ENCODE results near the gene MASP2. TPM values are rescaled to one million over a fixed set of nuclear protein-coding genes. Genes with fewer than 3 reads are reported as not detected.
A peak's percentile ranks its signal among the peaks of the same experiment; 100 is the strongest.

The MASP2 gene
- total and polyA plus RNA-seq, 2 of the 8 experiments (the other 6 are each of a cell fraction or from before 2014, with no cell fraction given) = 0.54 to 1.2 TPM

- H3K18ac ChIP-seq (ENCODE audit: extremely low read depth, low read length) = no peak overlapping the region
- ChIA-PET CTCF (ENCODE audit: partially characterized antibody) (interaction anchor here (1.1 to 14.5 kb wide), 3 partner anchors 9 to 27 kb away, joined by 3 to 168 read pairs (median 6); no protein-coding TSS in a partner anchor), POLR2A (ENCODE audit: partially characterized antibody) (interaction anchor here (0.7 to 1.8 kb wide), 5 partner anchors 14 to 931 kb away, joined by 3 to 10 read pairs (median 4); no protein-coding TSS in a partner anchor)
- no peak overlapping the region for H2BK15ac ChIP-seq (ENCODE audit: low read length)
- H3K9me3 ChIP-seq (ENCODE audit: insufficient read depth in 2 of 2, low read depth in 1 of 2, low read length in 1 of 2) = no peaks in the 10 kb centered on the region
- peaks cover 9% of the 10 kb centered on the region for H3K79me1 ChIP-seq (ENCODE audit: low read depth, low read length)
- 71% methylated on average over 20 of the region's 28 CpGs; no CpG with 5 or more reads in 1 of the 2 experiments for WGBS, 2 experiments (ENCODE audit: extremely low coverage in 1 of 2, insufficient coverage in 1 of 2, insufficient read length in 1 of 2, insufficient replicate concordance in 2 of 2, low coverage in 1 of 2, low lambda C conversion rate in 2 of 2, missing lambda C conversion rate in 1 of 2)
- H3K14ac ChIP-seq (ENCODE audit: insufficient read length) = no peak overlapping the region
- no peak overlapping the region for H2BK5ac ChIP-seq (ENCODE audit: low read depth, low read length)
- peak overlapping the region; percentile 70 to 98 (median 82) for H3K4me3 ChIP-seq (ENCODE audit: extremely low read depth in 1 of 4, insufficient read depth in 2 of 4, low read depth in 3 of 4, low read length in 4 of 4)
- H2AK5ac ChIP-seq (ENCODE audit: low read depth, low read length) = no peak overlapping the region
- H3K56ac ChIP-seq (replicated peaks; ENCODE audit: insufficient read length, low read depth, low read length) = no peak overlapping the region
- peaks cover 0 to 12% (median 4%) of the 10 kb centered on the region in 4 experiments; a peak in 5 of 7 replicates for H3K4me1 ChIP-seq (replicated peaks in 1 of 4; ENCODE audit: control insufficient read depth in 3 of 4, insufficient read depth in 4 of 4, low read length in 3 of 4)
- peaks cover 14% of the 10 kb centered on the region for H3K23me2 ChIP-seq (ENCODE audit: low read depth, low read length)
- H4K20me1 ChIP-seq (replicated peaks in 1 of 2; ENCODE audit: control insufficient read depth in 1 of 2, insufficient read depth in 2 of 2, low read length in 2 of 2) = peaks cover 3 to 9% of the 10 kb centered on the region in 2 experiments
- no peak overlapping the region for H3K27ac ChIP-seq (ENCODE audit: low read depth, low read length)
- H3K9ac ChIP-seq (replicated peaks in 1 of 4; ENCODE audit: extremely low read depth in 1 of 4, low read depth in 3 of 4, low read length in 3 of 4) = peak overlapping the region; percentile 65 to 87 (median 72)
- H3K36me3 ChIP-seq (ENCODE audit: control insufficient read depth in 2 of 4, insufficient read depth in 4 of 4, low read length in 3 of 4) = peaks cover 7 to 31% (median 14%) of the 10 kb centered on the region in 4 experiments; a peak in 7 of 8 replicates
- H2BK20ac ChIP-seq (ENCODE audit: low read length) = no peak overlapping the region
- no peak overlapping the region; the same call in none of the 2 replicates for H4K8ac ChIP-seq (ENCODE audit: extremely low read depth, insufficient read depth, low read length)
- TF ChIP-seq CHD2 (IDR thresholded peaks at IDR 0.05; ENCODE audit: low read length) = no peak
- no peak for TF ChIP-seq CTBP2 (IDR thresholded peaks at IDR 0.05; ENCODE audit: borderline replicate concordance, insufficient read depth, insufficient read length, low read length)
- no peak for TF ChIP-seq RAD21 (IDR thresholded peaks at IDR 0.05 in 1 of 2, conservative IDR thresholded peaks at IDR 0.05 in 1 of 2; ENCODE audit: low read depth in 2 of 2, low read length in 2 of 2)
- TF ChIP-seq GTF2F1 (IDR thresholded peaks at IDR 0.05; ENCODE audit: borderline replicate concordance, low read depth, low read length) = no peak
- no peak for TF ChIP-seq ZNF274 (IDR thresholded peaks at IDR 0.05; ENCODE audit: borderline replicate concordance, extremely low read depth, low read length)
- no peak overlapping the region for H2BK12ac ChIP-seq (ENCODE audit: low read depth, low read length)
- FAIRE-seq (no peak), DNase-seq (ENCODE audit: low read depth in 1 of 2, low spot score in 2 of 2) (no peak)
- H3K4ac ChIP-seq (replicated peaks; ENCODE audit: insufficient read length, low read depth, low read length) = peak overlapping the region; percentile 87
- no peak overlapping the region for H2AFZ ChIP-seq (ENCODE audit: low read length)
- peak overlapping the region; percentile 82 to 94 for H3K4me2 ChIP-seq (ENCODE audit: insufficient read depth in 1 of 2, low read depth in 2 of 2, low read length in 2 of 2)
- no peaks in the 10 kb centered on the region for H3K27me3 ChIP-seq (replicated peaks in 1 of 4; ENCODE audit: control insufficient read depth in 3 of 4, extremely low read depth in 1 of 4, insufficient read depth in 3 of 4, low read length in 3 of 4)
- no peak overlapping the region for H4K5ac ChIP-seq (ENCODE audit: insufficient read length, low read depth, low read length)
- no peak overlapping the region for H4K91ac ChIP-seq (replicated peaks; ENCODE audit: insufficient read length, low read length)
- H3K23ac ChIP-seq (ENCODE audit: insufficient read length) = no peak overlapping the region
- H3K79me2 ChIP-seq (ENCODE audit: control insufficient read depth in 1 of 2, insufficient read depth in 2 of 2, low read length in 2 of 2) = peaks cover 0 to 16% of the 10 kb centered on the region in 2 experiments; a peak in 2 of 4 replicates
- no peak overlapping the region for H2BK120ac ChIP-seq (replicated peaks; ENCODE audit: low read depth, low read length)
Observed at GRCh38 chr1:11058595-11059154, 11.6 kb upstream of the MASP2 start.
